Mammary epithelial cell (primary cell): ENCODE data around the gene PALLD.

Experiments
- CTCF ChIP-seq, 2 donors: IDR thresholded peaks in 1 of 2; conservative IDR thresholded peaks in 1 of 2; 2 replicates each; pipeline ENCODE4 v1.5.1; 2011 to 2012; ENCODE audit warnings: inconsistent platforms in 2 of 2, low read length in 2 of 2, mild to moderate bottlenecking in 2 of 2, control low read depth in 1 of 2, low read depth in 1 of 2; ENCODE audit not compliant: insufficient read depth in 1 of 2; ENCODE audit errors: extremely low read depth in 1 of 2
- EZH2 ChIP-seq: IDR thresholded peaks from 2 replicates; pipeline ENCODE4 v1.6.1; 2012; ENCODE audit warnings: low read length, inconsistent platforms, borderline replicate concordance

DNA sequence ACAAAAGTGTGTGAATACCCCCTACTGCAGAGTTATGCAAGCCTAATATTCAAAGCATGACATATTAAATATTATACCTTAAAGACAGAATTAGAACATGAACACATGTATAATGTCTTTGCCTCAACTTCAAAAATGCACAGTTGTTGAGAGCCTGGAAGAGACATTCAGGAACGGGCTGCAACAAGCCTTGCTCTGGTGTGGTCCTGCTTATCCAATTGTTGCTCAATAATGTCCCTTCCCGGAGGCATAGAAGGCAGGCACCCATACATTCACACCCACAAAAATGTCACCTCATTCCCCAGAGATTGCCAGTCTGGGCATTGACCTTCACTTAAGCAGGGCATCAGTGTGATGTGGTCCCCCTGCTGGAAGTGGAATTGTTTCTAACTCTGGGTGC lies 274.4 kb downstream of the PALLD start:
- no peak for TF ChIP-seq CTCF (conservative IDR thresholded peaks at IDR 0.05 in 1 of 2, IDR thresholded peaks at IDR 0.05 in 1 of 2; ENCODE audit: extremely low read depth in 1 of 2, insufficient read depth in 1 of 2, low read depth in 1 of 2, low read length in 2 of 2)
- no peak for TF ChIP-seq EZH2
